Measurements from ENCODE around the gene STOML2. TPM values are rescaled to one million over a fixed set of nuclear protein-coding genes. Genes with fewer than 3 reads are reported as not detected.

STOML2 gene
- total RNA-seq, 1 donor from 2014 or later, result 93.4 TPM

Other genes with a start within 250 kb of the STOML2 start
- 0.62 to 0.99 TPM (median 0.83 TPM) in 3 replicates for gene PHF24, start 144.8 kb downstream of the STOML2 start, total RNA-seq
- 15.4 to 18.4 TPM (median 16.4 TPM) in 3 replicates for gene DNAJB5, start 113.4 kb downstream of the STOML2 start, total RNA-seq
- gene VCP, start 30.5 kb downstream of the STOML2 start, total RNA-seq, result 313 to 318 TPM (median 317 TPM) in 3 replicates
- gene FANCG, start 23.2 kb downstream of the STOML2 start, total RNA-seq, result 48.8 to 52.2 TPM (median 51.8 TPM) in 3 replicates
- gene PIGO, start 6.5 kb downstream of the STOML2 start, total RNA-seq, result 28.4 to 31.2 TPM (median 28.9 TPM) in 3 replicates
- gene ATOSB, start 12.7 kb upstream of the STOML2 start, total RNA-seq, result 19.2 to 21.7 TPM (median 21.0 TPM) in 3 replicates
- gene UNC13B, start 58.9 kb upstream of the STOML2 start, total RNA-seq, result 28.1 to 31.0 TPM (median 29.9 TPM) in 3 replicates

Data from mesothelial cell of epicardium (in vitro differentiated cells).